ENCODE results near the gene FRAT2. TPM values are rescaled to one million over a fixed set of nuclear protein-coding genes. Genes with fewer than 3 reads are reported as not detected.
A peak's percentile ranks its signal among the peaks of the same experiment; 100 is the strongest.
"Not testable (repeated sequence)": the region's sequence is repeated elsewhere in the genome, so short reads cannot be mapped to it uniquely, and the experiment has no call there.

Gene FRAT2
- total and polyA plus RNA-seq, 4 experiments from 2014 or later, result 13.1 to 30.4 (median 22.1) TPM

DNA sequence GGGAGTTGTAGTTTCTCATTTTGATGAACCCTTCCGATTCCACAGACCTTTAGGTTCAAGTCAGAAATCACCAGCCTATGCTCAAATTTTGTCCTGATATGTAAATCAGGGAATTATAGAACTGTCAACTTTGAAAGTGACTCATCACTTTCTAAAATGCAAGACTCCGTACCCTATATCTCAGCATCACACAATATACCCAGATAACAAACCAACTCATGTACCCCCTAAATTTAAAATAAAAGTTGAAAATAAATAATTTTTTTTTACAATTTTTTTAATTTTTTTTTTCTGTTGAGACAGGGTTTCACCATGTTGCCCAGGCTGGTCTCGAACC lies 41.7 kb downstream of the FRAT2 start:
- peak overlapping the region; percentile 90 to 99 (median 94) for H3K4me3 Mint-ChIP-seq
- peaks cover 0 to 3% (median 0%) of the 10 kb centered on the region in 8 donors for H3K9me3 Mint-ChIP-seq
- H3K27me3 ChIP-seq (ENCODE audit: insufficient read depth, low read length), result no peaks in the 10 kb centered on the region
- no peak overlapping the region for H3K4me3 ChIP-seq (ENCODE audit: low read length in 2 of 2)
- H3K27ac Mint-ChIP-seq, result peak overlapping the region; percentile 85 to 97 (median 95)
- peaks cover 0 to 8% of the 10 kb centered on the region in 2 donors for H3K36me3 Mint-ChIP-seq
- no peaks in the 10 kb centered on the region for H3K9me3 ChIP-seq (ENCODE audit: control insufficient read depth in 1 of 2, low read length in 2 of 2)
- POLR2A ChIA-PET (ENCODE audit: partially characterized antibody), result interaction anchor here (1.5 to 4.5 kb wide), 5 partner anchors 14 to 349 kb away, joined by 4 to 42 read pairs (median 6); partner anchors contain the start of genes FRAT1, FRAT2 and RRP12
- no peaks in the 10 kb centered on the region for H3K36me3 ChIP-seq (ENCODE audit: insufficient read depth, low read length)
- CTCF ChIA-PET (ENCODE audit: partially characterized antibody), result interaction anchor here (1.5 to 5.5 kb wide), 2 partner anchors 14 to 111 kb away, joined by 3 to 28 read pairs; no protein-coding TSS in a partner anchor
- H3K27me3 Mint-ChIP-seq, result peaks cover 1 to 3% of the 10 kb centered on the region in 2 donors
- H3K4me1 Mint-ChIP-seq, result peaks cover 8 to 25% (median 20%) of the 10 kb centered on the region in 4 donors
- H3K4me1 ChIP-seq (ENCODE audit: insufficient read depth, low read length), result peaks cover 11% of the 10 kb centered on the region
- no peak overlapping the region for H3K27ac ChIP-seq (ENCODE audit: low read depth, low read length)
- DNase-seq, result no peak
- intact Hi-C loops (cut with micrococcal nuclease), result loop anchor here (1.0 to 10.0 kb wide), 6 partner anchors 26 to 842 kb away; partner anchors contain the start of genes EXOSC1, FRAT1, FRAT2 and MMS19

DNA sequence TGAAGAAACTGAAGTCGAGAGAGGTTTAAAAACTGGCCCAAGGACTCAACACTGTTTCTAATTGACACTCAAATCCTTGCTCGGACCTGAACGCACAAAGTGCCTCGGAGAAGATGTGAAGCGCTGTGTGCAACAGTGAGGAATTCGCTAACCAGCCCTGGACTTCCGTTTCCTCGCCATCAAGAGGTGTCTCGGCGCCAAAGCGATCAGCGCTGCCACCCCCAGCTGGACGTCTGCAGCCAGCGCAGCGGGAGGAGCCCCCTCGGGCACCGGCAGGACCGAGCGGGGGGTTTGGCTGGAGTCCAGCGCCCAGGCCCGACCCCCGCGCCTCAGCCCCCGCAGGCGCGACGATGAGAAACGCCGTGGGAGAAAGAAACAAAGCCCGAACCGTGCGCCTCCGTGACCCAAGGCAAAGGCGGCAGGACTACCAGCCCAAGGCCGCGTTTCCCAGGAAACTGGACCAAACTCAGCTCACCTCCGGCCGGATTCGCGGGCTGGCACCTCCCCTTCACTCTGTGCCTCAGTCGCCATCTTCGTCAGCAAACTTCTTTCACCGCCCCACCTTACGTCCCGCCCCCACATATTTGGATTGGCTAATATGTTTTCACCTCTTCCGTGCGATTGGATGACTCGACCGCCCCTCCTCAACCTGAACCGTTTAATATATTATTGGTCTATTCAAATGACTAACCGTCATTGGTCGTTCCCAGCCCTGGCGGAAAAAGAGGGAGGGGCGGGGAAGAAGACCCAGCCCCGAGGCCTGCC lies 42.2 kb downstream of the FRAT2 start, which contains the start of gene ARHGAP19:
ARHGAP19 (minus strand) TSS at position 541 of the 765 bp plus-strand sequence; CDS start at position 531, 10 bp downstream.
- H3K27me3 Mint-ChIP-seq, result peaks cover 1 to 3% of the 10 kb centered on the region in 2 donors
- H3K4me3 ChIP-seq (ENCODE audit: low read length in 2 of 2), result peak within 1 kb of the TSS; percentile 76 to 85
- H3K4me1 Mint-ChIP-seq, result peaks cover 8 to 25% (median 20%) of the 10 kb centered on the region in 4 donors
- peak within 1 kb of the TSS; percentile 90 to 99 (median 94) for H3K4me3 Mint-ChIP-seq
- CTCF ChIA-PET (ENCODE audit: partially characterized antibody), result interaction anchor here (1.2 to 5.5 kb wide), 4 partner anchors 14 to 112 kb away, joined by 3 to 28 read pairs (median 3); no protein-coding TSS in a partner anchor
- H3K27me3 ChIP-seq (ENCODE audit: insufficient read depth, low read length), result no peaks in the 10 kb centered on the region
- peaks cover 11% of the 10 kb centered on the region for H3K4me1 ChIP-seq (ENCODE audit: insufficient read depth, low read length)
- POLR2A ChIA-PET (ENCODE audit: partially characterized antibody), result interaction anchor here (0.8 to 4.5 kb wide), 7 partner anchors 14 to 349 kb away, joined by 3 to 42 read pairs (median 5); partner anchors contain the start of genes FRAT1, FRAT2 and RRP12
- H3K27ac ChIP-seq (ENCODE audit: low read depth, low read length), result peak within 1 kb of the TSS; percentile 78
- peaks cover 0 to 8% of the 10 kb centered on the region in 2 donors for H3K36me3 Mint-ChIP-seq
- peak within 1 kb of the TSS; percentile 85 to 97 (median 95) for H3K27ac Mint-ChIP-seq
- no peaks in the 10 kb centered on the region for H3K9me3 ChIP-seq (ENCODE audit: control insufficient read depth in 1 of 2, low read length in 2 of 2)
- peaks cover 0 to 3% (median 0%) of the 10 kb centered on the region in 8 donors for H3K9me3 Mint-ChIP-seq
- intact Hi-C loops (cut with micrococcal nuclease), result loop anchor here (1.0 to 10.0 kb wide), 6 partner anchors 27 to 843 kb away; partner anchors contain the start of genes EXOSC1, FRAT1, FRAT2 and MMS19
- peak; percentile 94 to 98 (median 95) for DNase-seq
- peaks cover under 1% of the 10 kb centered on the region for H3K36me3 ChIP-seq (ENCODE audit: insufficient read depth, low read length)

DNA sequence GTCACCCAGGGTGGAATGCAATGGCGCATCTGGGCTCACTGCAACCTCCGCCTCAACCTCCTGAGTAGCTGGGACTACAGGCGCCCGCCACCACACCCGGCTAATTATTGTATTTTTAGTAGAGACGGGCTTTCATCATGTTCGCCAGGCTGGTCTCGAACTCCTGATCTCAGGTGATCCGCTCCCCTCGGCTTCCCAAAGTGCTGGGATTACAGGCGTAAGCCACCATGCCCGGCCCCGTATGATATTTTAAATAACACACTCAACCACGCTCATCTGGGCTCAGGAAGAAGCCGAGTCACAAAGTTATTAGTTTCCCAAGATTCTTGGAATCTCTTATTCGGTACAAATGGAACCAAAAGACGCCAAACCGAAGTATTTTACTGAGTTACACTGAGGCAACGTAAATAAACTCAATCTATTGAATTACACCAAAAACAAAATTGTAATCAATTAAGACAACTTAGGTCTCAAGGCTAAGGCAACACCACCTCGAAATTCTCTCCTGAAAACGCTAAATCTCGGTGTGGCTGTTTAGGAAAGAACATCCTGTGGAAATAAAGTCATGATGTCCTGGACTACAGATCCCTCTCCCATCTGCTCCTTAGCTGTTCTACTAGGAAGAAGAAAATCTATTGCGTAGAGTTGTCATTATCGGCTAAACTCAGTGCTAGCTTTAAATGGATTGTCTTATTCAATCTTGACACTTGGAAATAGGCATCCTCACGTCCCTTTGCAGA lies 43.0 kb downstream of the FRAT2 start:
- peaks cover 1 to 3% of the 10 kb centered on the region in 2 donors for H3K27me3 Mint-ChIP-seq
- POLR2A ChIA-PET (ENCODE audit: partially characterized antibody), result interaction anchor here (0.8 to 4.5 kb wide), 7 partner anchors 13 to 350 kb away, joined by 3 to 42 read pairs (median 5); partner anchors contain the start of genes FRAT1, FRAT2 and RRP12
- H3K4me3 Mint-ChIP-seq, result peak overlapping the region; percentile 87 to 99 (median 94)
- Histone ChIP-seq H3K9me3 (ENCODE audit: control insufficient read depth in 1 of 2, low read length in 2 of 2) (no peaks in the 10 kb centered on the region), H3K27me3 (ENCODE audit: insufficient read depth, low read length) (no peaks in the 10 kb centered on the region), H3K36me3 (ENCODE audit: insufficient read depth, low read length) (peaks cover 3% of the 10 kb centered on the region), H3K4me3 (ENCODE audit: low read length in 2 of 2) (peak overlapping the region; percentile 76 to 85), H3K27ac (ENCODE audit: low read depth, low read length) (peak overlapping the region; percentile 78), H3K4me1 (ENCODE audit: insufficient read depth, low read length) (peaks cover 11% of the 10 kb centered on the region)
- H3K4me1 Mint-ChIP-seq, result peaks cover 8 to 25% (median 20%) of the 10 kb centered on the region in 4 donors
- intact Hi-C loops (cut with micrococcal nuclease), result loop anchor here (1.0 to 10.0 kb wide), 6 partner anchors 28 to 843 kb away; partner anchors contain the start of genes EXOSC1, FRAT1, FRAT2 and MMS19
- peaks cover 0 to 3% (median 0%) of the 10 kb centered on the region in 8 donors for H3K9me3 Mint-ChIP-seq
- peak overlapping the region; percentile 84 to 97 (median 88) for H3K27ac Mint-ChIP-seq
- no peak for DNase-seq
- CTCF ChIA-PET (ENCODE audit: partially characterized antibody), result interaction anchor here (1.2 to 5.5 kb wide), 5 partner anchors 13 to 112 kb away, joined by 3 to 28 read pairs (median 3); partner anchors contain the start of gene FRAT1
- H3K36me3 Mint-ChIP-seq, result peaks cover 0 to 8% of the 10 kb centered on the region in 2 donors

DNA sequence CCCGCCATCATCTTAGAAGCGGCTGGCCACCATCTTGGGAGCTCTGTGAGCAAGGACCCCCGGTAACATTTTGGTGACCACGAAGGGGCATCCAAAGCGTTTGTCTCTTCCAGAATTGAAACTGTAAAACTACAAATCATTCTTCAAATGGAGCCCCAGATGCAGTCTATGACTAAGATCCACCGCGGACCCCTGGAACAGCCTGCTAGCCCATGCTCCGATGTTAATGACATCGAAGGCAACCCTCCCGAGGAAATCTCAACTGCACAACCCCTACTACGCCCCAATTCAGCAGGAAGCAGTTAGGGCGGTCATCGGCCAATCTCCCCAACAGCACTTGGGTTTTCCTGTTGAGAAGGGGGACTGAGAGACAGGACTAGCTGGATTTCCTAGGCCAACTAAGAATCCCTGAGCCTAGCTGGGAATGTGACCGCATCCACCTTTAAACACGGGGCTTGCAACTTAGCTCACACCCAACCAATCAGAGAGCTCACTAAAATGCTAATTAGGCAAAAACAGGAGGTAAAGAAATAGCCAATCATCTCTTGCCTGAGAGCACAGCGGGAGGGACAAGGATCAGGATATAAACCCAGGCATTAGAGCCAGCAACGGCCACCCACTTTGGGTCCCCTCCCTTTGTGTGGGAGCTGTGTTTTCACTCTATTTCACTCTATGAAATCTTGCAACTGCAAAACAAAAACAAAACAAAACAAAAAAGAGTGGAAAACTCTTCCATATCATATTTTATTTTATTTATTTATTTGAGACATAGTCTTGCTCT lies 43.8 kb downstream of the FRAT2 start:
- Mint-ChIP-seq H3K4me1 (peaks cover 8 to 25% (median 21%) of the 10 kb centered on the region in 4 donors), H3K27ac (peak overlapping the region in 2 of 7 donors; percentile 31 to 55), H3K4me3 (peak overlapping the region; percentile 41 to 97 (median 58))
- H3K4me1 ChIP-seq (ENCODE audit: insufficient read depth, low read length), result peaks cover 11% of the 10 kb centered on the region
- not testable (repeated sequence) for H3K4me3 ChIP-seq (ENCODE audit: low read length in 2 of 2); H3K36me3 ChIP-seq (ENCODE audit: insufficient read depth, low read length); H3K27me3 Mint-ChIP-seq; H3K9me3 ChIP-seq (ENCODE audit: control insufficient read depth in 1 of 2, low read length in 2 of 2); H3K36me3 Mint-ChIP-seq; H3K9me3 Mint-ChIP-seq; H3K27ac ChIP-seq (ENCODE audit: low read depth, low read length); DNase-seq; H3K27me3 ChIP-seq (ENCODE audit: insufficient read depth, low read length)
- CTCF ChIA-PET (ENCODE audit: partially characterized antibody), result interaction anchor here (1.2 to 5.5 kb wide), 3 partner anchors 12 to 28 kb away, joined by 3 to 28 read pairs (median 3); partner anchors contain the start of gene FRAT1
- POLR2A ChIA-PET (ENCODE audit: partially characterized antibody), result interaction anchor here (1.7 to 4.5 kb wide), 3 partner anchors 28 to 111 kb away, joined by 5 to 42 read pairs (median 28); partner anchors contain the start of genes FRAT1, FRAT2 and RRP12
- intact Hi-C loops (cut with micrococcal nuclease), result loop anchor here (10.0 kb wide), 1 partner anchor 844 kb away; the partner anchor contains the start of gene R3HCC1L

DNA sequence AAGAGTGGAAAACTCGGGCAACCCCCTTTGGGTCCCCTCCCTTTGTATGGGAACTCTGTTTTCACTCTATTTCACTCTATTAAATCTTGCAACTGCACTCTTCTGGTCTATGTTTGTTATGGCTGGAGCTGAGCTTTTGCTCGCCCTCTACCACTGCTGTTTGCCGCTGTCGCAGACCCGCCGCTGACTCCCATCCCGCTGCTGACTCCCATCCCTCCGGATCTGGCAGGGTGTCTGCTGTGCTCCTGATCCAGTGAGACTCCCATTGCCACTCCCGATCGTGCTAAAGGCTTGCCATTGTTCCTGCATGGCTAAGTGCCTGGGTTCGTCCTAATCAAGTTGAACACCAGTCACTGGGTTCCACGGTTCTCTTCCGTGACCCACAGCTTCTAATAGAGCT lies 44.5 kb downstream of the FRAT2 start:
- H3K27ac ChIP-seq (ENCODE audit: low read depth, low read length); H3K4me3 ChIP-seq (ENCODE audit: low read length in 2 of 2); H3K36me3 ChIP-seq (ENCODE audit: insufficient read depth, low read length); H3K9me3 Mint-ChIP-seq; DNase-seq; H3K27me3 Mint-ChIP-seq; H3K27me3 ChIP-seq (ENCODE audit: insufficient read depth, low read length); H3K36me3 Mint-ChIP-seq; H3K9me3 ChIP-seq (ENCODE audit: control insufficient read depth in 1 of 2, low read length in 2 of 2): not testable (repeated sequence)
- ChIA-PET POLR2A (ENCODE audit: partially characterized antibody) (interaction anchor here (4.5 kb wide), 1 partner anchor 43 kb away, joined by 28 read pairs; the partner anchor contains the start of gene FRAT2), CTCF (ENCODE audit: partially characterized antibody) (interaction anchor here (1.7 to 5.5 kb wide), 2 partner anchors 11 to 29 kb away, joined by 3 to 28 read pairs; partner anchors contain the start of gene FRAT1)
- peaks cover 11% of the 10 kb centered on the region for H3K4me1 ChIP-seq (ENCODE audit: insufficient read depth, low read length)
- peaks cover 8 to 25% (median 22%) of the 10 kb centered on the region in 4 donors for H3K4me1 Mint-ChIP-seq
- intact Hi-C loops (cut with micrococcal nuclease), result loop anchor here (10.0 kb wide), 1 partner anchor 845 kb away; the partner anchor contains the start of gene R3HCC1L
- peak overlapping the region in 1 of 7 donors; percentile 17 for H3K27ac Mint-ChIP-seq
- H3K4me3 Mint-ChIP-seq, result peak overlapping the region in 3 of 8 donors; percentile 8 to 28 (median 18)
